OCI-M2 (cell line): ENCODE results near the gene MDC1.
"Not testable (repeated sequence)": the region's sequence is repeated elsewhere in the genome, so short reads cannot be mapped to it uniquely, and the experiment has no call there.

Experiments used
- DNase-seq: peaks from one replicate; lab custom pipeline; 2025; ENCODE audit not compliant: unreplicated experiment; lab: John Stamatoyannopoulos, UW

MDC1 gene

GRCh38 chr6:30725713-30726505 is 8.8 kb upstream of the MDC1 start:
- no peak for DNase-seq

- no peak for DNase-seq
These were observed 8.0 kb upstream of the MDC1 start for GRCh38 chr6:30724906-30725667.

GRCh38 chr6:30723843-30724741 is 7.0 kb upstream of the MDC1 start:
- not testable (repeated sequence) for DNase-seq

GRCh38 chr6:30723159-30723842 is 6.2 kb upstream of the MDC1 start:
- DNase-seq: not testable (repeated sequence)

GRCh38 chr6:30722280-30723112 is 5.4 kb upstream of the MDC1 start:
- peak; percentile 79 for DNase-seq

- DNase-seq: not testable (repeated sequence)
These were observed 4.9 kb upstream of the MDC1 start for GRCh38 chr6:30722025-30722279.

- peak; percentile 51 for DNase-seq
These were observed 4.3 kb upstream of the MDC1 start for GRCh38 chr6:30721198-30722024.

- no peak for DNase-seq
These were observed 3.7 kb upstream of the MDC1 start for GRCh38 chr6:30720738-30721197.

GRCh38 chr6:30719791-30720737 is 3.0 kb upstream of the MDC1 start, which contains the start of gene TUBB:
TUBB (plus strand) TSS chr6:30720352; CDS start chr6:30720507, 155 bp downstream.
- peak; percentile 84 for DNase-seq

GRCh38 chr6:30719356-30719755 is 2.3 kb upstream of the MDC1 start:
- no peak for DNase-seq

- not testable (repeated sequence) for DNase-seq
These were observed 1.0 kb upstream of the MDC1 start for GRCh38 chr6:30717845-30718720.

GRCh38 chr6:30716879-30717128 is 277 bp downstream of the MDC1 start:
- no peak for DNase-seq

- no peak for DNase-seq
These were observed 2.8 kb downstream of the MDC1 start for GRCh38 chr6:30714263-30714662.

- no peak for DNase-seq
These were observed 4.6 kb downstream of the MDC1 start for GRCh38 chr6:30712441-30712945.

GRCh38 chr6:30711758-30712380 is 5.2 kb downstream of the MDC1 start:
- DNase-seq: no peak

GRCh38 chr6:30709101-30709868 is 7.8 kb downstream of the MDC1 start:
- no peak for DNase-seq
